ENCODE data around the gene TTL. TPM values are rescaled to one million over a fixed set of nuclear protein-coding genes. Genes with fewer than 3 reads are reported as not detected.

Gene TTL
- polyA plus RNA-seq, 1 experiment = 26.6 TPM

DNA sequence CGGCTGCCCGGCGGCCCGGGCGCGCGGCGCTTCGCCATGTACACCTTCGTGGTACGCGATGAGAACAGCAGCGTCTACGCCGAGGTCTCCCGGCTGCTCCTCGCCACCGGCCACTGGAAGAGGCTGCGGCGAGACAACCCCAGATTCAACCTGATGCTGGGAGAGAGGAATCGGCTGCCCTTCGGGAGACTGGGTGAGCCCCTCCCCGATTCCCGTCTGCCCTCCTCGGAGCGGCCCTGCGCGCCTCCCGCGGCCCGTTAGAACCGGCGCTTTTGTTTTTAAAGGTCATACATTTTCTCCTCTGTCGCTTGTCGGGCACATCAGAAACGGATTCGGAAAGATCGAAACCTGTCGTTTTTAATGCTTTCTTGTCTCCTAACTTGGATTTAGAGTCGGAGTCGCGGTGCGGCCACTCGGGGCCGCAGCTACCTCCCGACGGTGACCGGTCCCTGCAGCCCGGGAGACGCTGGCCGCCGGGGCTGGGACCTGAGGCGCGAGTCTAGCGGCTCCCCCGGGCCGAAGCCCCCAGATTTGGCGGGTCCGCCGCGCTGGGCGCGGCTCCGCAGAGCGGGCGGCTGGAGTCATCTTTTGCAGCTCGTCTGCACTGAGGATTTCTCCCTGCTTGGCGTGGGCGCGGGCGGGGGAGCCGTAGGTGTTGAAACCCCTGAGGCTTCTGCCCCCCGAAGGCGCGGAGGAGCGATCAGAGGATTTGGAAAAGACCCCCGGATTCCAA, 519 bp downstream of the TTL start:
- POLR2A ChIA-PET = interaction anchor here (0.6 to 0.7 kb wide), 2 partner anchors 58 to 92 kb away, joined by 4 to 7 read pairs; no protein-coding TSS in a partner anchor
- Histone ChIP-seq H3K27me3 (ENCODE audit: control insufficient read depth, insufficient read depth, low read length) (no peaks in the 10 kb centered on the region), H3K9me3 (ENCODE audit: control insufficient read depth, insufficient read depth, low read length) (no peaks in the 10 kb centered on the region; the same call in 1 of the 2 replicates), H3K4me3 (ENCODE audit: low read depth, low read length) (peak overlapping the region; percentile 88), H3K27ac (ENCODE audit: low read depth, low read length) (peak overlapping the region; percentile 77)
- CTCF ChIA-PET = interaction anchor here (0.6 to 1.3 kb wide), 5 partner anchors 12 to 594 kb away, joined by 3 to 7 read pairs (median 3); no protein-coding TSS in a partner anchor
- DNase-seq (ENCODE audit: low read depth, low spot score) = no peak
- TF ChIP-seq, protein P1, sequence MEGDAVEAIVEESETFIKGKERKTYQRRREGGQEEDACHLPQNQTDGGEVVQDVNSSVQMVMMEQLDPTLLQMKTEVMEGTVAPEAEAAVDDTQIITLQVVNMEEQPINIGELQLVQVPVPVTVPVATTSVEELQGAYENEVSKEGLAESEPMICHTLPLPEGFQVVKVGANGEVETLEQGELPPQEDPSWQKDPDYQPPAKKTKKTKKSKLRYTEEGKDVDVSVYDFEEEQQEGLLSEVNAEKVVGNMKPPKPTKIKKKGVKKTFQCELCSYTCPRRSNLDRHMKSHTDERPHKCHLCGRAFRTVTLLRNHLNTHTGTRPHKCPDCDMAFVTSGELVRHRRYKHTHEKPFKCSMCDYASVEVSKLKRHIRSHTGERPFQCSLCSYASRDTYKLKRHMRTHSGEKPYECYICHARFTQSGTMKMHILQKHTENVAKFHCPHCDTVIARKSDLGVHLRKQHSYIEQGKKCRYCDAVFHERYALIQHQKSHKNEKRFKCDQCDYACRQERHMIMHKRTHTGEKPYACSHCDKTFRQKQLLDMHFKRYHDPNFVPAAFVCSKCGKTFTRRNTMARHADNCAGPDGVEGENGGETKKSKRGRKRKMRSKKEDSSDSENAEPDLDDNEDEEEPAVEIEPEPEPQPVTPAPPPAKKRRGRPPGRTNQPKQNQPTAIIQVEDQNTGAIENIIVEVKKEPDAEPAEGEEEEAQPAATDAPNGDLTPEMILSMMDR (IDR thresholded peaks at IDR 0.05; ENCODE audit: low read depth, low read length) = 0 out of 2 replicates have a peak, but pooled peaks have one; percentile 3

DNA sequence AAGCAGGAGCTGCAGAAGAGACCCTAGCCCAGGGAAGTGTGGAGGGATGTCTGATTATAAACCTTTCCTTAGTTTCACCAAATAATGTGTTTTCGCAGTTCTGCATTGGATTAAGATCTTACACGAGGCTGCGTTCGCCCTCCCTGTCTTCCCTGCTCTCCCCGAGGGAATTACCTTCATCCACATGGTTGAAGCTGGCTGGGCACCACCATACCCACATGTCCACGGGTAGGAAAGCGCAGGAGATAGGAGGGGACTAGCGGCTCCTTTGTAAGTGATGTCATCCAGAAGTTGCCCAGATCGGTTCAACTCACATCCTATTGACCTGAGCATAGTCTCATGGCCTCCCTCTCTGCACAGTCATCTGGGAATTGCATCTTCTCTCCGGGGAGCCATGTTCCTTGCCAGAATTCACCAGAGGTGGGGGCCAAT, 1.1 kb downstream of the TTL start:
- DNase-seq (ENCODE audit: low read depth, low spot score) = no peak
- CTCF ChIA-PET = interaction anchor here (0.6 to 1.3 kb wide), 6 partner anchors 11 to 595 kb away, joined by 3 to 7 read pairs (median 4); no protein-coding TSS in a partner anchor
- Histone ChIP-seq H3K4me3 (ENCODE audit: low read depth, low read length) (peak overlapping the region; percentile 88), H3K27me3 (ENCODE audit: control insufficient read depth, insufficient read depth, low read length) (no peaks in the 10 kb centered on the region), H3K27ac (ENCODE audit: low read depth, low read length) (peak overlapping the region; percentile 59), H3K9me3 (ENCODE audit: control insufficient read depth, insufficient read depth, low read length) (no peaks in the 10 kb centered on the region; the same call in 1 of the 2 replicates)
- POLR2A ChIA-PET = interaction anchor here (0.7 kb wide), 1 partner anchor 92 kb away, joined by 7 read pairs; no protein-coding TSS in a partner anchor
- TF ChIP-seq, protein P1 (IDR thresholded peaks at IDR 0.05; ENCODE audit: low read depth, low read length) = no peak

DNA sequence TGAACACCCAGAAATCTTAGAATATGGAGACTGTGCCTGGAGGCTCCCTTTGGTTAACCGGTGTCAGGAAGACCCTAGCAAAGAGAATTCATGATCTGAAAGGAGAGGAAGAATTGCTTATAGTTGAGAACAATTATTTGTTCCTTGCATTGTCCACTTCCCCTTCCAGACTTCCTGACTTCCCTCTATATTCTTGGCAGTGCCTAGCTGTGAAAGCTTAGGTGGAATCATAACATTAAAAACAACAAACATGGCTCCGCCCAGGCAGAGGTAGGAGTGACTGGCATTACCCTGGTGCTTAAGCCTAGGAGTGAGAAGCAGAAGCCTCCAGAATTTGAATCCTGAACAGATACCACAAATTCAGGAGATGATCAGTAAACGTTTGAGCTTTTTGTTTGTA, 1.9 kb downstream of the TTL start:
- ChIA-PET CTCF (interaction anchor here (1.1 to 1.3 kb wide), 3 partner anchors 17 to 596 kb away, joined by 3 to 4 read pairs (median 4); no protein-coding TSS in a partner anchor), POLR2A (interaction anchor here (0.7 kb wide), 1 partner anchor 49 kb away, joined by 4 read pairs; no protein-coding TSS in a partner anchor)
- H3K4me3 ChIP-seq (ENCODE audit: low read depth, low read length) = peak overlapping the region; percentile 88
- no peaks in the 10 kb centered on the region for H3K27me3 ChIP-seq (ENCODE audit: control insufficient read depth, insufficient read depth, low read length)
- H3K27ac ChIP-seq (ENCODE audit: low read depth, low read length) = no peak overlapping the region
- H3K9me3 ChIP-seq (ENCODE audit: control insufficient read depth, insufficient read depth, low read length) = no peaks in the 10 kb centered on the region; the same call in 1 of the 2 replicates
- TF ChIP-seq, protein P1 (IDR thresholded peaks at IDR 0.05; ENCODE audit: low read depth, low read length) = no peak
- no peak for DNase-seq (ENCODE audit: low read depth, low spot score)

DNA sequence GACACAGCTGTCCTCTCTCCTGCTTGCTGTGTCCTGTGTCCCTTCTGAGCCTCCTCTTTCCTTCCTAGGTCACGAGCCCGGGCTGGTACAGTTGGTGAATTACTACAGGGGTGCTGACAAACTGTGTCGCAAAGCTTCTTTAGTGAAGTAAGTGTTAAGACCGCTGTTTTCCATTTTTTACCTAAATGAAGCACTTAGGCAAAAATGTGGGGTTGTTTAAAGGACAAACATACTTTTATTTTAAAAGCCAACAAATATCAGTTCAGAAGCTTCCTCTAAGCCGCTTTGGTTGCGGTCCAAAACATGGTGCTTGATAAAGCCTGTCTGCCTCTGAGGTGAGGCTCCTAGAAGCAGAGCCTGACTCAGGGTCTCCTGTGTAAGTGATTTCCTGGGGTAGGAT, 3.9 kb downstream of the TTL start:
- DNase-seq (ENCODE audit: low read depth, low spot score) = no peak
- TF ChIP-seq, protein P1 (IDR thresholded peaks at IDR 0.05; ENCODE audit: low read depth, low read length) = no peak
- Histone ChIP-seq H3K9me3 (ENCODE audit: control insufficient read depth, insufficient read depth, low read length) (no peaks in the 10 kb centered on the region; the same call in 1 of the 2 replicates), H3K27ac (ENCODE audit: low read depth, low read length) (no peak overlapping the region), H3K27me3 (ENCODE audit: control insufficient read depth, insufficient read depth, low read length) (no peaks in the 10 kb centered on the region), H3K4me3 (ENCODE audit: low read depth, low read length) (no peak overlapping the region)
- ChIA-PET CTCF (no interaction called here), POLR2A (no interaction called here)

DNA sequence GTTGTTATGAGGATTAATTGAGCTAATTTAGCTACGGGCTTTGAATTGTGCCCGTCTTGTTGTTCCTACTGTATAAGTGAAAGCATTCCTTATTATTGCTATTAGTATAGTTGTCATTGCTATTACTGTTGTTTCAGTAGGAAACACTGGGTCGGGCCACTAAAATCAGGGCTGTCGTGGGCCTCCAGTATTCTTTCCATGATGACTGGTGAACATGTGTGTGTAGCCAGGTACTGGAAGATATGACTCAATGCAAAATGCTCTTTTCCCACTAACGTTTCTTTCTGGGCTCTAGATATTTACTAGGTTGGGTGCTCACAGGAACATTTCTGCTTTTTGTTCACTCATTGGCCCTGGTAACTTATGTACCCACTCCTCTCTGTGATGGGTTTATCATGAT, 4.9 kb downstream of the TTL start:
- ChIA-PET POLR2A (no interaction called here), CTCF (interaction anchor here (0.5 to 0.6 kb wide), 2 partner anchors 21 to 96 kb away, joined by 4 read pairs; no protein-coding TSS in a partner anchor)
- H3K4me3 ChIP-seq (ENCODE audit: low read depth, low read length) = no peak overlapping the region
- DNase-seq (ENCODE audit: low read depth, low spot score) = no peak
- TF ChIP-seq, protein P1 (IDR thresholded peaks at IDR 0.05; ENCODE audit: low read depth, low read length) = no peak
- H3K27me3 ChIP-seq (ENCODE audit: control insufficient read depth, insufficient read depth, low read length) = no peaks in the 10 kb centered on the region
- H3K27ac ChIP-seq (ENCODE audit: low read depth, low read length) = no peak overlapping the region
- no peaks in the 10 kb centered on the region; the same call in 1 of the 2 replicates for H3K9me3 ChIP-seq (ENCODE audit: control insufficient read depth, insufficient read depth, low read length)

Data from AG04450 (cell line).